ENCODE data around the gene MIF4GD. TPM values are rescaled to one million over a fixed set of nuclear protein-coding genes. Genes with fewer than 3 reads are reported as not detected.

Gene MIF4GD
- total and polyA plus RNA-seq, 9 of the 15 experiments (the other 6 are each of a cell fraction or from before 2014, with no cell fraction given) = 11.8 to 63.8 (median 28.1) TPM

DNA sequence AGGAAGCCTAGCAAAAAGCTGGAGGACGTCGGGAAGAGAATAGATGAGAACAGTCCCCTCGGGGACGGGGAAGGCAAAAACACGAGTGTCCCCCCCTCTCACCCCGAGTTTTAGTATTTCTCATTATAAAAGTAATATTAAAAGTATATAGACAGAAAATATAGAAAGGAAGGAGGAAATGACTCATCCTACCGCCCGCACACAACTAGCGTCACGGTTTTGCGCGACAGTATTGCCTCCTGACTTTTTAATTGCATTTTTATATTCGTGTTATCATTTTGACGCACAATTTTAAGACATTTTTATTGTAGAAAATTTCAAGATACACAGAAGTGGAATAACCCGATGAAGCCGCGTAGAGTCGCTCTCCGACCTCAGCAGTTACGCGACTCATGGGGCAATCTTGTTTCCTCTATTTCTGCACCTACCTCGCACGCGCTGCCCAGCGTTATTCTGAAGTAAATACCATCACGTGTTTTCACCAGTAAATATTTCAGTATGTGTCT is 18.9 kb upstream of the MIF4GD start (continued):
- TF ChIP-seq, protein P1, sequence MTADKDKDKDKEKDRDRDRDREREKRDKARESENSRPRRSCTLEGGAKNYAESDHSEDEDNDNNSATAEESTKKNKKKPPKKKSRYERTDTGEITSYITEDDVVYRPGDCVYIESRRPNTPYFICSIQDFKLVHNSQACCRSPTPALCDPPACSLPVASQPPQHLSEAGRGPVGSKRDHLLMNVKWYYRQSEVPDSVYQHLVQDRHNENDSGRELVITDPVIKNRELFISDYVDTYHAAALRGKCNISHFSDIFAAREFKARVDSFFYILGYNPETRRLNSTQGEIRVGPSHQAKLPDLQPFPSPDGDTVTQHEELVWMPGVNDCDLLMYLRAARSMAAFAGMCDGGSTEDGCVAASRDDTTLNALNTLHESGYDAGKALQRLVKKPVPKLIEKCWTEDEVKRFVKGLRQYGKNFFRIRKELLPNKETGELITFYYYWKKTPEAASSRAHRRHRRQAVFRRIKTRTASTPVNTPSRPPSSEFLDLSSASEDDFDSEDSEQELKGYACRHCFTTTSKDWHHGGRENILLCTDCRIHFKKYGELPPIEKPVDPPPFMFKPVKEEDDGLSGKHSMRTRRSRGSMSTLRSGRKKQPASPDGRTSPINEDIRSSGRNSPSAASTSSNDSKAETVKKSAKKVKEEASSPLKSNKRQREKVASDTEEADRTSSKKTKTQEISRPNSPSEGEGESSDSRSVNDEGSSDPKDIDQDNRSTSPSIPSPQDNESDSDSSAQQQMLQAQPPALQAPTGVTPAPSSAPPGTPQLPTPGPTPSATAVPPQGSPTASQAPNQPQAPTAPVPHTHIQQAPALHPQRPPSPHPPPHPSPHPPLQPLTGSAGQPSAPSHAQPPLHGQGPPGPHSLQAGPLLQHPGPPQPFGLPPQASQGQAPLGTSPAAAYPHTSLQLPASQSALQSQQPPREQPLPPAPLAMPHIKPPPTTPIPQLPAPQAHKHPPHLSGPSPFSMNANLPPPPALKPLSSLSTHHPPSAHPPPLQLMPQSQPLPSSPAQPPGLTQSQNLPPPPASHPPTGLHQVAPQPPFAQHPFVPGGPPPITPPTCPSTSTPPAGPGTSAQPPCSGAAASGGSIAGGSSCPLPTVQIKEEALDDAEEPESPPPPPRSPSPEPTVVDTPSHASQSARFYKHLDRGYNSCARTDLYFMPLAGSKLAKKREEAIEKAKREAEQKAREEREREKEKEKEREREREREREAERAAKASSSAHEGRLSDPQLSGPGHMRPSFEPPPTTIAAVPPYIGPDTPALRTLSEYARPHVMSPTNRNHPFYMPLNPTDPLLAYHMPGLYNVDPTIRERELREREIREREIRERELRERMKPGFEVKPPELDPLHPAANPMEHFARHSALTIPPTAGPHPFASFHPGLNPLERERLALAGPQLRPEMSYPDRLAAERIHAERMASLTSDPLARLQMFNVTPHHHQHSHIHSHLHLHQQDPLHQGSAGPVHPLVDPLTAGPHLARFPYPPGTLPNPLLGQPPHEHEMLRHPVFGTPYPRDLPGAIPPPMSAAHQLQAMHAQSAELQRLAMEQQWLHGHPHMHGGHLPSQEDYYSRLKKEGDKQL (CRISPR knock-in tag; IDR thresholded peaks at IDR 0.05; ENCODE audit: borderline replicate concordance) = no peak
- TF ChIP-seq, protein P2, sequence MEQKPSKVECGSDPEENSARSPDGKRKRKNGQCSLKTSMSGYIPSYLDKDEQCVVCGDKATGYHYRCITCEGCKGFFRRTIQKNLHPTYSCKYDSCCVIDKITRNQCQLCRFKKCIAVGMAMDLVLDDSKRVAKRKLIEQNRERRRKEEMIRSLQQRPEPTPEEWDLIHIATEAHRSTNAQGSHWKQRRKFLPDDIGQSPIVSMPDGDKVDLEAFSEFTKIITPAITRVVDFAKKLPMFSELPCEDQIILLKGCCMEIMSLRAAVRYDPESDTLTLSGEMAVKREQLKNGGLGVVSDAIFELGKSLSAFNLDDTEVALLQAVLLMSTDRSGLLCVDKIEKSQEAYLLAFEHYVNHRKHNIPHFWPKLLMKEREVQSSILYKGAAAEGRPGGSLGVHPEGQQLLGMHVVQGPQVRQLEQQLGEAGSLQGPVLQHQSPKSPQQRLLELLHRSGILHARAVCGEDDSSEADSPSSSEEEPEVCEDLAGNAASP (IDR thresholded peaks at IDR 0.05) = no peak
- TF ChIP-seq ZNF77 (CRISPR knock-in tag; IDR thresholded peaks at IDR 0.05) (no peak), ETV1 (tag; conservative IDR thresholded peaks at IDR 0.05; ENCODE audit: low read depth) (peak; percentile 62; the same call in 1 of the 2 replicates), MAFF (IDR thresholded peaks at IDR 0.05; ENCODE audit: low read length) (no peak), BMI1 (IDR thresholded peaks at IDR 0.05; ENCODE audit: low read length) (no peak), CEBPB (tag; IDR thresholded peaks at IDR 0.05) (peak; percentile 70), TAL1 (IDR thresholded peaks at IDR 0.05) (no peak), NFIC (IDR thresholded peaks at IDR 0.05) (peak; percentile 41; the same call in 1 of the 2 replicates), ELF2 (CRISPR knock-in tag; IDR thresholded peaks at IDR 0.05) (no peak), ZHX1 (conservative IDR thresholded peaks at IDR 0.05; ENCODE audit: low read length) (no peak), FOXP1 (CRISPR knock-in tag; IDR thresholded peaks at IDR 0.05) (no peak), POLR2B (IDR thresholded peaks at IDR 0.05; ENCODE audit: low read depth, partially characterized antibody) (peak; percentile 15)
- TF ChIP-seq, protein P3, sequence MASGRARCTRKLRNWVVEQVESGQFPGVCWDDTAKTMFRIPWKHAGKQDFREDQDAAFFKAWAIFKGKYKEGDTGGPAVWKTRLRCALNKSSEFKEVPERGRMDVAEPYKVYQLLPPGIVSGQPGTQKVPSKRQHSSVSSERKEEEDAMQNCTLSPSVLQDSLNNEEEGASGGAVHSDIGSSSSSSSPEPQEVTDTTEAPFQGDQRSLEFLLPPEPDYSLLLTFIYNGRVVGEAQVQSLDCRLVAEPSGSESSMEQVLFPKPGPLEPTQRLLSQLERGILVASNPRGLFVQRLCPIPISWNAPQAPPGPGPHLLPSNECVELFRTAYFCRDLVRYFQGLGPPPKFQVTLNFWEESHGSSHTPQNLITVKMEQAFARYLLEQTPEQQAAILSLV (tag; IDR thresholded peaks at IDR 0.05) = no peak

Measured in K562 (cell line).